Mammary epithelial cell (primary cell): ENCODE data around the gene PRRC2B.

Experiments used
- CTCF ChIP-seq, 2 donors: IDR thresholded peaks in 1 of 2; conservative IDR thresholded peaks in 1 of 2; 2 replicates each; pipeline ENCODE4 v1.5.1; 2011 to 2012; ENCODE audit warnings: inconsistent platforms in 2 of 2, low read length in 2 of 2, mild to moderate bottlenecking in 2 of 2, control low read depth in 1 of 2, low read depth in 1 of 2; ENCODE audit not compliant: insufficient read depth in 1 of 2; ENCODE audit errors: extremely low read depth in 1 of 2
- EZH2 ChIP-seq: IDR thresholded peaks from 2 replicates; pipeline ENCODE4 v1.6.1; 2012; ENCODE audit warnings: low read length, inconsistent platforms, borderline replicate concordance

GRCh38 chr9:131525643-131526565 lies 132.0 kb downstream of the PRRC2B start:
- no peak for TF ChIP-seq CTCF (conservative IDR thresholded peaks at IDR 0.05 in 1 of 2, IDR thresholded peaks at IDR 0.05 in 1 of 2; ENCODE audit: extremely low read depth in 1 of 2, insufficient read depth in 1 of 2, low read depth in 1 of 2, low read length in 2 of 2)
- no peak for TF ChIP-seq EZH2
